HG03469 (cell line): ENCODE measurements around the gene SULT1A2.
"Not testable (repeated sequence)": the region's sequence is repeated elsewhere in the genome, so short reads cannot be mapped to it uniquely, and the experiment has no call there.

Experiments used
- ATAC-seq: cut with Tn5 transposase; IDR thresholded peaks from one replicate; pipeline ENCODE4 v1.9.1; 2021; ENCODE audit warnings: mild to moderate bottlenecking, moderate library complexity, moderate number of reproducible peaks; ENCODE audit not compliant: unreplicated experiment

The SULT1A2 gene

GRCh38 chr16:28592511-28592910 is 4.3 kb downstream of the SULT1A2 start:
- no peak for ATAC-seq

GRCh38 chr16:28591355-28591754 is 5.5 kb downstream of the SULT1A2 start:
- no peak for ATAC-seq

GRCh38 chr16:28590384-28591340 is 6.2 kb downstream of the SULT1A2 start:
- no peak for ATAC-seq

GRCh38 chr16:28589930-28590329 is 6.9 kb downstream of the SULT1A2 start:
- no peak for ATAC-seq

GRCh38 chr16:28589069-28589468 is 7.8 kb downstream of the SULT1A2 start:
- no peak for ATAC-seq

DNA sequence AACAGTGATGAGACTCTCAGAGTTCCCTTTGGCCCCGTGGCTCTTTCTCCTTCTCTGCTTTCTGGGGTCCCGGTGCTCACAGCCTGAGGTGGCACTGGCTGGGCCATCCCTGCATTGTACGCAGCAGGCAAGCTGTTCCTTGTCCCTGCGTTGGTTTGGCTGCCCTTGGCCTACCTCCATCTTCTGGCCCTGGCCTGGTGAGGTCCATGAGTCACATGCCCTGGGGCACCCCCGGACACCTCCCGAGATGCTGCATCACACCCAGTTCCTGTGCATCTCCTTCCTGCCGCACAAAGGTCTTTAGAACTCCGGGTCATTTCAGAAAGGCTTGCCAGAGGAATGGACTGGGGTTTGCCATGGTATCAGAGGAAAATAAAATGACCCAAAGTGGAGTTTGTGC is 9.5 kb downstream of the SULT1A2 start:
- no peak for ATAC-seq

- ATAC-seq, result no peak
Measured at GRCh38 chr16:28586466-28586865, 10.4 kb downstream of the SULT1A2 start.

DNA sequence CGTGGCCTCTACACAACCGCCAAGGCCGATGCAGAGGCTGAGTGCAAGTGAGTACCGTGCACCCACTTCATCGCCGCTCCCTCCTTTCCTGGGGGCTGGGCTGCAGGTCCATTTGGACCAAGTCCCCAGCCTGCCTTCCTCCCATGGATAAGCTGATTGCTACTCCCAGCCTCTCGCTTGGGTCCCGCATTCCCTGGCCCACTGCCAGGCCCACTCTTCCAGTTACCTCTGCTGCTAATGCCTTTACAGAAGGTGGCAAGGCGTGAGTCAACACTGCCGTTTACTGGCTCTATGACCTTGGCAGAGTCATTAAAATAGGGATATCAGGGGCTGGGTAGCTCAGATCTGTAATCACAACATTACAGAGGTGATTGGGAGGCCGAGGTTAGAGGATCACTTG is 11.2 kb downstream of the SULT1A2 start:
- no peak for ATAC-seq

DNA sequence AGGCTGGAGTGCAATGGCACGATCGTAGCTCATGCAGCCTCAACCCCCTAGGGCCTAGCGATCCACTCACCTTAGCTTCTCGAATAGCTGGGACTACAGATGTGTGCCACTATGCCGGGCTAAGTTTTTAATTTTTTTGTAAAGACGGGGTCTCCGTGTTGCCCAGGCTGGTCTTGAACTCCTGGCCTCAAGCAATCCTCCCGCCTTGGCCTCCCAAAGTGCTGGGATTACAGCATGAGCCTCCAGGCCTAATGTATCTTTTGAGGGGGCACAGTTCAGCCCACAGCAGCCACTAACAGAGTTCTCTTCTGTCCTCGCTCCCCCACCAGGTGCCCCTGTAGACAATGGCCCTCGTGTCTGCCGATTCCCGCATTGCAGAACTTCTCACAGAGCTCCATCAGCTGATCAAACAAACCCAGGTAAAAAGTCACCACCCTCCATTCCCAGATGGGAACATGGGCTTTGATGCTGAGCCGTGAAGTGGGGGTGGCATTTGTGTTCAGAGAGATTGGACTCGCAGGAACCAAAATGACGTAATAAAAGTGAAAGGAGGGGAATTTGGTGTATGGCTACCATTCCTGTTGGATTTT is 16.0 kb downstream of the SULT1A2 start:
- no peak for ATAC-seq

DNA sequence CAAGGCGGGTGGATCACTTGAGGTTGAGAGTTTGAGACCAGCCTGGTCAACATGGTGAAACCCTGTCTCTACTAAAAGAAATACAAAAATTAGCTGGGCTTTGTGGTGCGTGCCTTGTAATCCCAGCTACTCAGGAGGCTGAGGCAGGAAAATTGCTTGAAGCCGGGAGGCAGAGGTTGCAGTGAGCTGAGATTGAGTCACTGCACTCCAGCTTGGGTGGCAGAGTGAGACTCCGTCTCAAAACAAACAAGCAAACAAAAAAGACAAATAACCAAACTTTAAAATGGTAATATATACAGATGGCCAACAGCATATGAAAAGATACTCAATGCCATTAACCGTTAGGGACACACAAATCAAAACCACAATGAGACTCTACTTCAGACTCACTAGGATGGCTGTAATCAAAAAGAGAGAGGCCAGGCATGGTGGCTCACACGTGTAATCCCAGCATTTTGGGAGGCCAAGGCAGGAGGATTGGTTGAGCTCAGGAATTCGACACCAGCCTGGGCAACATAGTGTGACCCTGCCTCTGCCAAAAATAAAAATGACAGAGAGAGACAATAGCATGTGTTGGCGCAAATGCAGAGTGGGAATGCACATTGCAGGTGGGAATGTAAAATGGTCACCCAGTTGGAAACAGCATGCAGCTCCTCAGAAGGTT is 21.3 kb downstream of the SULT1A2 start:
- ATAC-seq, result no peak

DNA sequence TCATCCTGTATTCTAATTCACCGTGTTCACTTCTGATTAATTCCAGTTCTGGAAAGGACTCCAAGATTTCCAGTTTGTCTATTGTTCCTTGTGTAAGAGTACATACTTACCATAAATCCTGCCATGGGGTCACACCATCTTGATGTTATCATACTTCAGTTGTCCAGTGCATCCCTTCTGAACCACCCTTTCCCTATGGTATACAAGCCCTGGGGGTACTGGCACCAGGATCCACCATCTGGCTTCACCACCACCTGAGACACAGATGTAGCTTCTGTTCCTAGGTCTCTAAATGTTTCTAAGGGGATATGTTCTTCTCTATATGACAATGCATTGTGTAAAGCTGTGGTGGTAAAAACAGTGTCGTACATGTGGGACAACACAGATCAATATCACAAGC is 21.9 kb downstream of the SULT1A2 start:
- ATAC-seq, result no peak

DNA sequence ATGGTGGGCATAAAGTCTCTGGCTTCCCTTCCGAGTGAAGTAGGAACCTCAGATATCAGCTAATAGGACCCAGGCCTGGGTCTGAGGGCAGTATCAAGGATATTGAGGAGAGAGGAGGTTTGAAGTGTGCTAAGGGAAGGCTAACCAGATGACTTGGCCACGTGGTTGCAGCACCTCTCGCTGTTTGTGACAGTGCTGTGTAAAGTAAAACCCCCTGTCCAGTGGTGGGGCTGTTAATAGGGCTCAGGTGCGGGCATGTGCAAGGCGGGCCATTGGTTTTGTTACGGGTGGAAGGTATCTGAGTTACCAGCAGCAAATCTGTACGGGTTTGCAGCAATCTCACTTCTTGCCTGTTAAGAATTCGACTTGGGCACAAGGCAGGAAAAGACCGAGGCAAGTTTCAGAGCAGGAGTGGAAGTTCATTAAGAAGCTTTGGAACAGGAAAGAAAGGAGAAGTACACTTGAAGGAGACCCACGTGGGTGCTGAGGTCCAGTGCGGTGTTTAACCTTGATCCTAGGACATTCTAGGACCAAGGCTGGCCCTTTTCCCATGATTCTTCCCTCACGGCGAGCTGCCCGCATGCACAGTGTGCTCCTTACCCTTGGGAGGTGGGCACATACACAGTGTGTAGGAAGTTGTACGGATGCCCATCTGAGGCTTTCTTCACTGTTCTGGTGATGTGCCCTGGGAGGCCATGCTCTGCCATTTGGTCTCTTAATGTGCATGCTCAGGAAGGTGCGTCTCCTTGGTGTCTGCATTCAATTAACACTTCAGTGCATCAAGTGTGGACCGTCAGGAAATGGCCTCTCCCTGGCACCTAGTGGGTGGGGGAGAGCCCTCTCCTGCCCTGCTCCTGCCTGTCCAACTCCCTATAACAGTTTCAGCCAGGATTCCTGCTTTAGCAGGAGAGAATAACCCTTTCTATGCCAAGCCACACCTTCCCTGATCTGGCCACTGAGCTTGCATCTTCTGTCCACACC is 22.8 kb downstream of the SULT1A2 start:
- ATAC-seq, result no peak

DNA sequence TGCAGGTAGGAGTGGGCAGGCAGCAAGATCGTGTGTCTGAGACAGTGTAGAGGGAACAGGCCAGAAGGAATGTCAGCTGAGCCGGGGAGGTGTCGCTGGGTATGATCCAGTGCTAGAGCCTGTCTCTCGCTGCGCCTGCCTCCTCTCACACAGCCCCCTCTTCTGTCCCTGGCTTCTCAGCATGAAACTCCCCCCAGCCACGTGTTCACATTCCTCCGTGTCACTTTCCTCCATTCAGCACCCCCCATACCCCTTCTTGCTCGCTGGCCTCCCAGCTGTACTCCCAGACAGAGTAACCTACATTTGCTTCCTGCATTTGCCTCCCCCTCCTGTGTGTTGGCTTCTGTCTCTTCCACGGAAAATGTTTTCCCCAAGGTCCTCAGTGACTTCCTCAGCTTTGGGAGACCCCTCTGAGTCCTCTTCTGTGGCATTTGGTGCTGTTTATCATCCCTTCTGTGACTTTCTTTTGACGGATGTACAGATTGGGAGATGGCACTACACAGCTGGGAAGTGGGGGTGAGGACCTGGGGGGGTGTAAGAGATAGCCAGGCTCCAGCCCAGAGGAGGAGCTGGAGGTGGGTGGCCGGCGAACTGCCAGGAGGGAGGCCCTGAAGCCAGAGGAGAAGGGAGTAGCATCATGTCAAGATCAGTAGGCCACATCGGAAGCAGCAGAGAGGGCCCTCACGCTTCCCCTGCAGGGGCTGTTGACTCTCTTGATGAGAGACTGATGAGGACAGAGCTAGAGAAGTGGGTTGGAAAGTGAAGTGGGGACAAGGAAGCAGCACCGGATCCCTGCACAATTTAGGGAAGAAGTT is 23.9 kb downstream of the SULT1A2 start:
- no peak for ATAC-seq

- ATAC-seq, result no peak
Measured at GRCh38 chr16:28569968-28570752, 26.7 kb downstream of the SULT1A2 start.

DNA sequence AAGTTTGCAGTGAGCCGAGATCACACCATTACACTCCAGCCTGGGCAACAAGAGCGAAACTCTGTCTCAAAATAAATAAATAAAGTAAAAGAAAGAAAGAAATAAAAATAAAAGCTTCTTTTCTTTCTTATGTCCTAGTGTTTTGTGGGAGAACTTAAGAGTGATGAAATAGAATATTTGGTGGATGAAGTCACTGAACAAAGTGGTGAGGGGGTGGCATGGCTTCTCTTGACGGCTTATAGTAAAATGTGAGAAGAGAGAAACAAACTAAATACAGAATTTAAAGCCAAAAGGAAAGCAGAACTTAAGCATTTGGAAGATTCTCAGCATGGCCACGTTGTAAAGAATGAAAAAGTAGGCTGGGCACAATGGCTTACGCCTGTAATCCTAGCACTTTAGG is 27.8 kb downstream of the SULT1A2 start:
- ATAC-seq, result no peak

DNA sequence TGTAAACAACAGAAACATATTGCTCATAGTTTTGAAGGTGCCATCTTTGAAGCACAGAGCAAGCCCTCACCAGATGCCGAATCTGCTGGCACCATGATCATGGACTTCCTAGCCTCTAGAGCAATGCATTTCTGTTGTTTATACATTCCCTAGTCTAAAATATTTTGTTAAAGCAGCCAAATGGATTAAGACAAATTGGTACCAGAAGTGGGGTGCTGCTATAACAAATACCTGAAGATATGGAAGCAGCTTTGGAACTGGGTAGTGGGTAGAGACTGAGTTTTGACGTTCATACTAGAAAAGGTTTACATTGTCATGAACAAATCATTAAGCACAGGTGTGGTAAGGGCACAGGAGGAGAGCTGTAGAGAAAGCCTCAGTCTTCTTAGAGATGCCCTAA is 29.6 kb downstream of the SULT1A2 start:
- no peak for ATAC-seq

DNA sequence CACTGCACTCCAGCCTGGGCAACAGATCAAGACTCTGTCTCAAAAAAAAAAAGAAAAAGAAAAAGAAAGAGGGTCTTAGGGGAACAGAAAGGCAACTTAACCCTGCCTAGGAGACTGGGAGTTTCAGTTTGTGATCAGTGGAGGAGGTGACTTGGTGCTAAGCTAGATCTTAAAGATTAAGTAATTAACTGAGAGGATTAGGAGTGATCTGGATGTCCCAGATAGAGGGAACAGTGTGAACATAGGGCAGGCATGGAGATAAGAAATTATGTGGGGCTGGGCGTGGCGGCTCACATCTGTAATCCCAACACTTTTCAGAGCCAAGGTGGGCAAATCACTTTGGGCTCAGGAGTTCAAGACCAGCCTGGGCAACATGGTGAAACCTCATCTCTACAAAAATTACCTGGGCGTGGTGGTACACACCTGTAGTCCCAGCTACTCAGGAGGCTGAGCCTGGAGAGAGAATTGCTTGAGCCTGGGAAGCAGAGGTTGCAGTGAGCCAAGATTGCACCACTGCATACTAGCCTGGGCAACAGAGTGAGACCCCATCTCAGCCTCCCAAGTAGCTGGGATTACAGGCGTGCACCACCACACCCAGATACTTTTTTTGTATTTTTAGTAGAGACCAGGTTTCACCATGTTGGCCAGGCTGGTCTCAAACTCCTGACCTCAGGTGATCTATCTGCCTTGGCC is 30.5 kb downstream of the SULT1A2 start:
- ATAC-seq, result not testable (repeated sequence)

- ATAC-seq, result no peak
Measured at GRCh38 chr16:28563218-28563617, 33.6 kb downstream of the SULT1A2 start.
